HG03095 (cell line): Measurements from ENCODE around the gene FKBP15.
"Not testable (repeated sequence)": the region's sequence is repeated elsewhere in the genome, so short reads cannot be mapped to it uniquely, and the experiment has no call there.

ENCODE experiments used
- ATAC-seq: cut with Tn5 transposase; IDR thresholded peaks from one replicate; pipeline ENCODE4 v1.9.1; 2021; ENCODE audit warnings: moderate library complexity; ENCODE audit not compliant: unreplicated experiment

Gene FKBP15

DNA sequence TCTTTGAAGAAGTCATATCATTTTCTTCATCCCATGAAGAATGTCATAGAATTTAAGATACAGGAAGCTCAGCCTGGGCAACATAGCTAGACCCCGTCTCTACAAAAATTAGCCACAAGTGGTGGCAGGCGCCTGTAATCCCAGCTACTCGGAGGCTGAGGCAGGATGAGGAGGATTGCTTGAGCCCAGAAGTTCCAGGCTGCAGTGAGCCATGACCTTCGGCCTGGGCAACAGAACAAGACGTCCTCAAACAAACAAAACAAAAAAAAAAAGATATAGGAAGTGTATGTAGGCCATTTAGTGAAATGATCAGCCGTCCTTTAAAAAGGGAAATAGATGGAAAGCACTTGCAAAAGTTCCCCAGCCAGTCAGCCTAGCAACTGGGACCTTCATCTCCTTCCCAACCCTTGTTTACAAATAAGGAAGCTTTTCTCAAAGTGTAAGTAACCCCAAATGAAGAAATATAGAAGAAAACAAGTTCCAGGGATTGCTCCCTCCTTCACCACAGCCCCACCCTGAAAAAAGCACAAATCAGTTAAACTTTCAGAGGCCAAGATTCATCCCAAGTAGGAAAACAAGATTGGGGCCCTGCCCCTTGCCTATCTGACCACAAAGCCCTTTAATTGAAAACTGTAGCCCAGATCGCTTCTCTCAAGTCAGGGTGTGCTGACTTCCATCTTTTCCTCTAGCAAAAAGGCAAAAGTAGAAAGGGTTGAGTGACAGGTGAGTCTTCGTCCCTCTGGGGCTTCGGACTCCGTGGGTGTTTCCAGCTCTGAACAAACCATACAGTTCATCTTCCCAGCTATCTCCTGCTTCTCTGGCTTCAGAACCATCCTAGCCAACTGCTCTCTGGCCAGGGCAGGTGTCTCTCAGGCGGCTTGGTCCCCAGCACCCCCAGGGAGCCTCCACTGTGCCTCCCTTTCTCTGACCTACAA is 69.1 kb downstream of the FKBP15 start:
- no peak for ATAC-seq

DNA sequence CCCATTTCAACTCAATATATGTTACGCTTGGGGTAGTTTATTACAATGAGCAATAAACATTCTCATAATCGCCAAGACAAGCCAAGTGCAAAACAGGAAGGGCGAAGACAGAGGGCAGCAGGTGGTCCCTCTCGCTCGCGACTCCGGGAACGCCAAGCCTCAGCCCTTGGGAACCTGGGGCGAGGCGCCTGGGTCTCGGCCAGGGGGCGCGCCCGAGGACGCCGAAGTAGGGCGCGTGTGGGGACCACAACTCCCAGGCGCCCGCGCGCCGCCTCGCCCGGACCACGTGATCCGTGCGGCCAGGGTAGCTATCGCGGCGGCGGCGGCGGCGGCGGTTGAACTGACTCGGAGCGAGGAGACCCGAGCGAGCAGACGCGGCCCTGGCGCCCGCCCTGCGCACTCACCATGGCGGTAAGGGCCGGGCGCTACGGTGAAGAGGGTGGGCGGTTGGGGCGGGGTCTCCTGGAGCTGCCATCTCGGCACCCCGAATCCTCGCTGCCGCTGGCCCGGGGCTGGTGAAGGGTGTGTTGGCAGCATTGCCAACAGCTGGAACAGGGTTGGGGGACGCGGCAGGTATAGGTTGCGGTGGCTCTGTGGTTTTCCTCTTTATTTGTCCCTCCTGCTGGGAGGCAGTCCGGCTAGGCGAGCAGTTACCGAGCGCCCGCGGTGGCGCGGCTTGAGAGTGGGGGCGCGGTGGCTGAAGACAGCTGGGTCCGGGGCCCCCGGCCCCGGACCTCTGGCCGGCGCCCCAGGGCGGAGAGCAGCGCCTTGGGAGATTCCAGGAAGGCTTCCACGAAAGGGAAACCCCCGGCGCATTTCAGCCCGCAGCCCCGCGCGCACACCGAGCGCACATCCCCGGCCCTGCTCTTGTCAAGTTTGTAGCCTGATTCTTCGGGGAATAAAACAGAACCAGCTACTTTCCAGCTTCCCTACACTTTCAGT is 70.1 kb downstream of the FKBP15 start, which contains the start of gene SLC31A2:
Gene SLC31A2 (plus strand): TSS at position 338 of the 942 bp plus-strand sequence. CDS start 68 bp downstream, at position 406.
- peak; percentile 97 for ATAC-seq

DNA sequence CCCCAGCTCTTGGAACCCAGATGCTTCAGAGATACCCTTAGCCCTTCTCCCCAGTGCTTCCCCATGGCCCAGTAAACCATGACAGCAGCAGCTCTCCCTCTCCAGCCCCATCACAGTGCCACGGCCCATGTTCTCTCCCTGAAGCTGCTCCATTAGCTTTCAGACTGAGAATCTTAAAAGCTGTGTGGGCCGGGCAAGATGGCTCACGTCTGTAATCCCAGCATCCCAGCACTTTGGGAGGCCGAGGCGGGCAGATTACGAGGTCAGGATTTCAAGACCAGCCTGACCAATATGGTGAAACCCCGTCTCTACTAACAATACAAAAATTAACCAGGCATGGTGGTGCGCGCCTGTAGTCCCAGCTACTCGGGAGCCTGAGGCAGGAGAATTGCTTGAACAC is 71.5 kb downstream of the FKBP15 start:
- not testable (repeated sequence) for ATAC-seq

DNA sequence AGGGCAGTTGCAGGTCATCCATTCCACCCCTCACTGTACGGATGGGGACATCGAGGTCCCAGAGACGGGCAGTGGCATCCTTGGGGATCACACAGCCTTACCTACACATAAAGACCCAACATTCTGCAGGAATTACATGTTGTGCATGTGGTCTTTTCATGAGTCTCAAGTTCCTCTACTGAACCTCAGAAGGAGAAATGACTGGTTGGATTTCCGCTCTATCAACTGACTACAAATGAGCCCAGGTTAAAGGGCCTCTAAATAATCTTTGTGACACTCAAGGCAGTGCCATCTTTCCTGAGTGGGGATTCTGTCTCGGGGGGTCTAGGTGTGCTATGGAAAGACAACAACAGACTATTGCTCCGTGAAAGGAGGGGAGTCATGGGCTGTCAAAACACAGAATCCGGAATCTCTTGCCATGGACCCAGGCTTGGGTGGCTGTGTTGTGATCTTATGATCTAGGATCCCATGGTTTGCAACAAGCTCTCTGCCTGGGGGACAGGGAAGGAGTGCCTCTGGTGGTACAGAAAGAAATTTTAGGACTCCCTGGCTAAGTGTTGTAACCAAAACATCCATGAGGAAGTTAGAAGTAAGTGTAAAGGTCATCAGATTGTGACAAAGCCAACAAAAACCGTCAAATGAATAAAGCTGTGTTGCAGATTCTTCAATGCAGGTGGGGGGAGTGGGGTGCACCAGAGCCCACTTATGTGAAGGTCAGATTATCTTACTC is 72.1 kb downstream of the FKBP15 start:
- no peak for ATAC-seq

DNA sequence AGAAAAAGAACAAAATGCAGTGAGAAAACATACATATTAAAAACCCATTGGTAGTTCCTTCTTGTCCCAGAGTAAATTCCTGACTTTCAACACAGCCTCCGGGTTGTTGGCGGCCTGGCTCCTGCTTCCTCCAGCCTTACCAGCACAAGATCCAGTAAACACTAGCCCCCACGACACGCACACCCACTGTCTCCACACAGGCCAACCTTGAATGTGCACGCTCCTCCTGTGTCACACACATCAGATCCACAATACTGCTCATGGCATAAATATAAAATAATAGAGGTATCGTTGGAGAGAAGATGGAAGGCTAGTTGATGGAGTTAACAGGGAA is 72.7 kb downstream of the FKBP15 start:
- no peak for ATAC-seq

DNA sequence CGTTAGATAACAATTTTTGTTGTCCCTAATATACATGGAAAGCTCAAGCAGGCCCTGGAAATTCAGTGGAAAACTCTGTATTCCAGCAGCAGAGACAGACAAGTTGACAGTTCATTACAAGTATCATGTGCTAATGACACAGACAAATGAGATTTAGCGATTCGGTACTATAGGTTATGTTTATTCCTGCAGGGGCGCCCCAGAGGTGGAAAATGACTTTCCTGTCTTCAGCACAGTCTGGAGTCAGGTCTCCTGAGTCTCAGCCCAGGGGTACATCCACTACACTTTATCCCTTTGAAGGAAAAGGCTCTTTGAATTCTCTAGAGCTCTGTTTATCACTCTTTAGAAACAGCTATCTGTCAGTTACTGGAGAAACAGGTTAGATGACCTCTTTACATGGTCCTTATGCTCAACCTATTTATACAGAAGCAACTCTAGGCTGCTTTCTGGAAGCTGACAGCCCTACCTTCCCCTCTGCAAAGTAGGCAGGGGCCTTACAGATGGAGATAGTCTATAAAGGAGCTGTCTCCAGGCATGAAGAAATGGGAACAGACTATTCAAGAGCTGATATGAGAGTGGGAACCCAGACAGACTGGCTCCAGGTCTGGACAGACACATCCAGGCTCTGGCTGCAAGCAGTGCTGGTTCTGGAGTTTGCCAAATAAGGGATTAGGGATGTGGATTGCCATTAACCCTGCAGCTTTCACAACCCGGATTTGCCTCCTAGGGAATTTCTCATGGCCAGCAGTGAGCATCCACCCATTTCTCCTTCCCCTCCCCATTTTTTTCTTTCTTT is 77.4 kb downstream of the FKBP15 start:
- ATAC-seq = no peak

DNA sequence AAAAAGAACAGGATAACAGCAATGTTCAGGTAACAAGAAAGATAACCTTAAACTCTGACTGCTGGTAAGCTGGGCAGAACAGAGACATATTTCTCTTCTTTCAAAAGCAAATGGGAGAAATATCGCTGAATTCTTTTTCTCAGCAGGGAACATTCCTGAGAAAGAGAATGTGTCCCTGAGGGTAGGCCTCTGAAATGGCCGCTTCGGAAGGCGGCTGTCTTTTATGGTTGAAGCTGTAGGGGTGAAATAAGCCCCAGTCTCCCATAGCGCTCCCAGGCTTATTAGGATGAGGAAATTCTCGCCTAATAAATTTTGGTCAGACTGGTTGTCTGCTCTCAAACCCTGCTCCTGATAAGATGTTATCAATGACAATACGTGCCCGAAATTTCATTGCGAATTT is 80.2 kb downstream of the FKBP15 start:
- not testable (repeated sequence) for ATAC-seq

DNA sequence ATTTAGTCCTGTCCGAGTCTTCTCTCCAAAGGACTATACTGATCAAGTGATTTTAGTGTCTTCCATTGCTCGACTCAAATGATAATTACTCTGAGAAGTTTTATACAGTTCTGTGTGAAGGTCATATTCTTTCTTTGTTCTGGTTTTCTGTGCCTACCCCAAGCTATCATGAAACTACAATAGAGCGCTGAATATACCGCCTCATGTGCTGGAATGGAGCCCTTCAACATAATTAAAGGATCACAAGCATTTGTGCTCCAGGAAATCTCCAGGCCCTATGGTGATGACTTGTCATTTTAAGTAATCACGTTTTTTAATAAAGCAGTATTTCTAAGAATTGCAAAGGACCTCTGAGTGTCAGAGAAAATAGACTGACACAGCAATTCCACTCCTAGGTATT is 81.1 kb downstream of the FKBP15 start:
- no peak for ATAC-seq

DNA sequence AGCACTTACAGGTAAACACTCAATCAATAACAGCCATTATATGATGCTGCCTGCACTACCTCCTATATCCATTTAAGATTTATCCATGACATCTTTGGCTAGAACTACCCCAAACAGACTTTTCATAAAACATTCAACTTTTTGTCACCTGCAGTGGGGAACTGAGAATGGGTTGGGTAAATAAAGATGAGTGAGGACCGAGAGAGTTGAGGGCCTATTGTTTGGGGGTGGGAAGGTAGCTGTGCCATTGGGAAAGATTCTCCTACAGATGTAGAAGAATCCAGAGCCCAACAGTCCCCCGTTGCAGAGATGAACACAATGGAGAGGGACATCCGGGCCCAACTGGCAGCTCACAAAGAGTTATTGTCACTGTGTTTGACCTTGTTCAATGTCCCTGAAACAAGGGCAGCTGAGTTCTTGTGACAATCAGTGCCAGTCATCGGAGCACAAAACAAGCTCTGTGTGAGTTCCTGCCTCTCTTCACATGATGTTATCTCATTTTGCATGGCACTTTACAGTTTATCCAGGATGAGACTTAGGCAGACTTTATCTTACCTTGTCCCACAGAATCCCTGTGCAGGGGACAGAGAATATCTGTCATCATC is 81.8 kb downstream of the FKBP15 start:
- no peak for ATAC-seq

DNA sequence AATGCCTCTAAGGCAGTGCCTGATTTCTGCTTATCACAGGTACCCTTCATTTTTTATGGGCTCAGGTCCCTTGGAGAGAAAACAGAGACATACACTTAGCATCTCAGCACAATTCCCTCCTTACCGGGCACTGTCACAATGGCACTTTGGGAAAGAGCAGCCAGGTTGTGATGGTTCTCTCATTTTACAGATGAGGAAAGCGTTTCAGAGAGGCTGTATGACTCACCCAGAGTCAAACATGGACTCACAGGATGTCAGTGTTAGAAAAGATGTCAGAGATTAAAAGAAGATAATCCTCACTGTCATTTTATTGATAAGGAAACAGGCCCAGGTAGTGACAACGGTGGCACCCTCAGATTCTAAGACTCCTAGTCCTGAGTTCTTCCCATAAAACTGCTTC is 82.3 kb downstream of the FKBP15 start:
- no peak for ATAC-seq

DNA sequence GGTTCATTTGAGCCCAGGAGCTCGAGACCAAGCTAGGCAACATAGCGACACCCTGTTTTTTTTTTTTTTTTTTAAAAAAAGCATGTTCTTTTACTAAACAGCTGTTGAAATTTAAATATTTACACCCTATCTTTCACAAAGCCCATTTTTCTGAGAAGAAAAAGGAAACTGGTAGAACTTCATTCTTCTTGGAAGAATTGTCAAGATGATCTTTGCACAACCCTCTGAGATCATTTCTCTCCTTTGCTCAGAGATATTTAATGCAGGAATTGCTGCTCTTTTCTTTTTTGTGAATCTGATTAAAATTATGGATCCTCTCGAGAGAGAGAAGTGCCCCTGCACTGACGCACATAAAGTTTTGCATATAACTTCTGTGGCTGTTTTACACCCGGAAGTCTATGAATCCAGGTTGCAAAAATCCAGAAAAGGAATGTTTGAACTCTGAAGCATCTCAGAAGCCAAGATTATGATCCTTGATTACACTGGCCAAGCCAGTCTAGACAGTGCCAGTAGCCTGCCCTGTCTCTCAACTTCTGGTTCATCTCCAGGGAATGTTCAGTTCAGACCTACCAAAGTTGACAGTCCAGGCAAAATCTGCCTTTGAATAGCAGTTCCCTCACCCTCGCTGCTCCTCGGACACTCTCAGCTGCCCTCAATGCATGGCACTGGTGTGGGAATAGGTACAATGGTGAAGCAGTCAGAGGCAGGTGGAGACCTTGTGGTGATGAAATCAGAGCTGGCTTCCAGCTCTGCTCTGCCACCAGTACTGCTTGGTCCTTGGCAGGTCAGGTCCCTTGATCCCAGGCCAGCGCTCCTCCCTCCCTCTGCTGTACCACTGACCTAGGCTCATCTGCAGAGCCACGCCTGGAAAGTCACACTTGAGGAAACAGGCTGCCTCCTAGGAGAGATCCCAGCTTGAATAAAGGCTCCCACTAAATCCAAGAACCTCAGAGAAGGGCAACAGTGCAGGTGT is 83.6 kb downstream of the FKBP15 start:
- ATAC-seq = no peak

DNA sequence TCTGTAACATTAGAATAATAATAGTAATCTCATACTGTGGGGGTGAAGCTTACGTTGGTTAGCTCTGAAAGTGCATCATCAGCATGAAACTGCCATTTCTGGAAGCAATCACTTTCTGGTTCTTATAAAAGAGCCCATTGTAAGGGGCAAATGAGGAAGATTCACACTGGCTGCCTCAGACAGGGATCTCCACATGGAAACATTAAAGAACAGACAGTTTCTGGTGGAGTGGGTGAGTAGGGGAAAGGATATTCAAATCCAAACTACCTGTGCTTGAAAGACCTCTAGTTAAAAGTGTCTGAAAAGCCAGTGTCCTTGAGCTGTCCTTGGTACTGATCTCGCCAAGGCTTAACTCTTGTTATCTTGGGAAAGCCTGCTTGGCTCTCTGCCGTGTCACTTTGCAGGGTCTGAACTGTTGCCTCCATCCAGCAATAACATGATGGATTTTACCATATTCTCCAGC is 89.4 kb downstream of the FKBP15 start:
- ATAC-seq = no peak

DNA sequence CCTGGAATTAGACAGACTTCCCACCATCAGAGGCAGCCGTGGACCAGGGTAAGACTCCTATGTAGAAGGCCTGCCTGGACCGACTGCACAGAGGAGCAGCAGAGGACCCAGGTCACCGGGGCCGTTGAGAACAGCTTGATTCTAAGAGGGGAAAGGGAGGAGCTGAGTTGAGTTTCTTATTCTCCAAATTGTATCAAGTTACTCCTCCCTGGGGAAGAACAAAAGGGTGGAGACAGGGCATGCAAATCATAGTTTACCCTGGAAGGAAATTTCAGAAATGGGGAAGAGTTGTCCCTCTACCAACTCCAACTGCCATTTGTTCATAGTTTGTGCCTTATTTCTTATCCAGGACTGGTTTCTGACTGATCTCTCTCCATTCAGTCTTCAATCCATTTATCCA is 91.2 kb downstream of the FKBP15 start:
- ATAC-seq = no peak

DNA sequence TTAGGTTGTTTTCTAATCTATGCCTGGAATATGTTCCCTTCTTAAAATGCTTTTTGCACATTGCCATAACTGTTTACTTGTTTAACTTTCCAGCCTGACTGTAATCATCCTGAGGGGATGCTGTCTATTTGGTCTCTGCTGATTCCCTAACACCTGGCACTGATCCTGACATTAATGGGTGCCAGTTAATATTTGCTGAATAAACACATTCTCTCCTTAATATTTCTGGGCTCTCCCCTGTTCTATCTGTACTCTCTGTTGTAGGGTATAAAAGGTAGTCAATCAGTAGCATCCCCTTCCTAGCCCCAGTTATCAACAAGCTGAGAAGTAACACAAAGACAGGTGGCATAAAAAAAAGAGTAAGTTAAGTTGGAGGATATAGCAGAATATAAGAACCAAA is 91.6 kb downstream of the FKBP15 start:
- ATAC-seq = no peak

DNA sequence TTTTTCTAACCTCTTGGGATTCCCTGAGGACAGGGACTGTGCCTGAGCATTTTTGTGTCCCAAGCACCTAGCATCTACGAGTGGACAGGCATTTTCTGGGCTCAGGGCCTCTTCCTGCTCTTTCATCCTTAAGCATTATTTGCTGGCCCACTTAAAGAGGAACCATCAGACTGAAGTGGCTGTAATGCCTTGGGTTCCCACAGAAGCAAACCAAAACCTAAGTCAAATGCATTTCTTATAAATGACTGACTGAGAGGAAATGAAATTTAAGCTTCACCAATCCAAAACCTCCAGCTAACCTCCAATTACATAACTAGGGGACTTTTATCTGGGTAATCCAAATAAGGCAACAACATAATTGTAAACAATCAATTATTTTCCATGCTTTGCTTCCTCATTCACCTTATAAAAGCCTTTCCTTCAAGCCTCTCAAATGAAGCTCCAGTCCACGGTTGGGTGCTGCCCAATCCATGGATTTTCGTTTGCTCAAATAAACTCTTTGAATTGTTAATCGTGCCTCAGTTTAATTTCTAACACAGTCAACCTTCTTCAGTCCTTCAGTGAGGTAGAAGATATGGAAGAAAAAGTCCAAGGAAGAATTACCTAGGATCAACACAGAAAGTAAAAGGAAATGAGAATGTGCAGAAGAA is 95.6 kb downstream of the FKBP15 start:
- no peak for ATAC-seq

DNA sequence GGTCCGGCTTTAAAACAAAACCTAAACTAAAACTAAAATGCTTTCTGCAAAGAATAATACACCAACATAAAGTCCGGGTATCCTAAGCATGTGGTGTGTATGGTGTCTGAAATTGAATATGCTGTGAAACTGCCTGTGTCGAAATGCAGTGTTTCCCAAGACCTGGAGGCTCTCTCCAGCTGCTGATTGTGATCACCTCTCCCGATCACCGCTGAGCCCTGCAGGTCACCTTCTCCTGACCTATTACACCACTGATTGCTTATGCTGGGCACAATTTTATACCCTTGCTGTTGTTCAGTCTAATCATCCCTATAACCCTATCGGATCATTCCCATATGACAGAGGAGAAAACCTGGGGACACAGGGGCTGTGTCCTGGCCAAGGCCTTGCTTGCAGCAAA is 102.2 kb downstream of the FKBP15 start:
- not testable (repeated sequence) for ATAC-seq
